Measurements from ENCODE around the gene PDE4D.
A peak's percentile ranks its signal among the peaks of the same experiment; 100 is the strongest.

The PDE4D gene

DNA sequence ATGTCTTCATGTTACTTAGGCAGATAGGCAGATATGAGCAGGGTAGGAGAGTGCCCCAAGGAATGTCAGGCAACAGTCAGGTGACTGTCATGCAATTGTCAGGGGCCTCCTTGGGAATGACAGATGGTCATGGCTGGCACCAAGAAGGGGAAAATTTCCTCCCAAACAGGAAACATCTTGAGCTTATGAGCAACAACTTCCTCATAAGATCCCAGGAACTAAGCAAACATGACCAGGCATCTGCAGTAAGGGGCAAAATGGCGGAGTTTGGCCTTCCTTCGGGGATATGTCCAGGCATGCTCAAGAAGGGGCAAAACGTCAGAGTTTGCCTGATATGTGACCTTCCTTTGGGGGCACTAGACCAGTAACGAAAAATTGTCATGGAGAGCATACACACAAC, 591.8 kb downstream of the PDE4D start:
- TF ChIP-seq CTCF (conservative IDR thresholded peaks at IDR 0.05; ENCODE audit: low read depth, low read length), result no peak

DNA sequence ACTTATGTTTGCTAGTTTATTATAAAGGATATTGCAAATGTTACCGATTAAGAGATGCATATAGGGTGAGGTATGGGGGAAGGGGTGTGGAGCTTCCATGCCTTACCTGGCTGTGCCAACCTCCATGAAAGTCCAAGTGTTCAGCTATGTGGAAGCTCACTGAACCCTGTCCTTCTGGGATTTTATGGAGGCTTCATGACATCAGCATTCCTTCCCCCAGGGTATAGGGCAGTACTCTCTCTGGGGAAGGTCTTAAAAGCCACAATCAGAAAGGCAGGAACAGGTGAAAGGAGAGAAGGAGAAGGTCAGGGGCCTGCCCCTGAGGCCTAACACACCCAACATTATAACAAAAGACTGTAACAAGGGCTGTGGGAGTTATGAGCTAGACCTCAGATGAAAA, 592.6 kb downstream of the PDE4D start:
- H3K4me3 ChIP-seq (ENCODE audit: low read depth, low read length), result no peak overlapping the region
- no peak for DNase-seq (ENCODE audit: low read depth)
- no peak for TF ChIP-seq CTCF (conservative IDR thresholded peaks at IDR 0.05; ENCODE audit: low read depth, low read length)

More for the DNA sequence above, 591.8 kb downstream of the PDE4D start:
- no peak overlapping the region for H3K4me3 ChIP-seq (ENCODE audit: low read depth, low read length)
- DNase-seq (ENCODE audit: low read depth), result no peak

- TF ChIP-seq CTCF (conservative IDR thresholded peaks at IDR 0.05; ENCODE audit: low read depth, low read length), result no peak
- no peak for DNase-seq (ENCODE audit: low read depth)
- H3K4me3 ChIP-seq (ENCODE audit: low read depth, low read length), result no peak overlapping the region
Observed at GRCh38 chr5:59299006-59299405, 594.5 kb downstream of the PDE4D start.

- TF ChIP-seq CTCF (conservative IDR thresholded peaks at IDR 0.05; ENCODE audit: low read depth, low read length), result no peak
- DNase-seq (ENCODE audit: low read depth), result peak; percentile 66
- H3K4me3 ChIP-seq (ENCODE audit: low read depth, low read length), result peak overlapping the region; percentile 34
Observed at GRCh38 chr5:59296317-59297264, 596.9 kb downstream of the PDE4D start.

GRCh38 chr5:59293700-59294099, 599.8 kb downstream of the PDE4D start:
- no peak overlapping the region for H3K4me3 ChIP-seq (ENCODE audit: low read depth, low read length)
- no peak for TF ChIP-seq CTCF (conservative IDR thresholded peaks at IDR 0.05; ENCODE audit: low read depth, low read length)
- DNase-seq (ENCODE audit: low read depth), result peak; percentile 27

- TF ChIP-seq CTCF (conservative IDR thresholded peaks at IDR 0.05; ENCODE audit: low read depth, low read length), result no peak
- no peak overlapping the region for H3K4me3 ChIP-seq (ENCODE audit: low read depth, low read length)
- no peak for DNase-seq (ENCODE audit: low read depth)
Observed at GRCh38 chr5:59291941-59292340, 601.6 kb downstream of the PDE4D start.

DNA sequence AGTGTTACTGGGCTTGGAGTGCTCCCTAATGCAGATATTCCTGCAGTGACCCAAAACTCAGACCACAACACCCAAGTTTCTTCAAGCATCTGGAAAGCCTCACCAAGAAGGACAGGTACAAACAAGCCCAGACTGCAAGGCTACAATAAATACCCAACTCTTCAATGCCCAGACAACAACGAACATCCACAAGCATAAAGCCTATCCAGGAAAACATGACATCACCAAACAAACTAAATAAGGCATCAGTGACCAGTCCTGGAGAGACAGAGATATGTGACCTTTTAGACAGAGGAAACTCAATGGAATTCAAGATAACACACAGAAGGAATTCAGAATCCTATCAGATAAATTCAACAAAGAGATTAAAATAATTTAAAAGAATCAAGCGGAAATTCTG, 605.6 kb downstream of the PDE4D start:
- H3K4me3 ChIP-seq (ENCODE audit: low read depth, low read length), result no peak overlapping the region
- DNase-seq (ENCODE audit: low read depth), result no peak
- TF ChIP-seq CTCF (conservative IDR thresholded peaks at IDR 0.05; ENCODE audit: low read depth, low read length), result no peak
